CD4-positive, alpha-beta T cell treated with Interleukin-6 for 4 hours (primary cell): ENCODE results near the gene DNM3.

Source experiments
- DNase-seq: peaks from one replicate; pipeline ENCODE4 v3.0.0-alpha.2; 2020; ENCODE audit warnings: mixed read lengths

The DNM3 gene

GRCh38 chr1:171819946-171820345 is 21.4 kb upstream of the DNM3 start:
- no peak for DNase-seq

- no peak for DNase-seq
Observed at GRCh38 chr1:171826973-171827372, 14.3 kb upstream of the DNM3 start.

GRCh38 chr1:171828794-171829193 is 12.5 kb upstream of the DNM3 start:
- no peak for DNase-seq

GRCh38 chr1:171833091-171833825 is 8.0 kb upstream of the DNM3 start:
- DNase-seq, result no peak

GRCh38 chr1:171834821-171835220 is 6.5 kb upstream of the DNM3 start:
- DNase-seq, result no peak

- DNase-seq, result no peak
Observed at GRCh38 chr1:171835891-171836290, 5.4 kb upstream of the DNM3 start.

- DNase-seq, result peak; percentile 44
Observed at GRCh38 chr1:171841931-171842761, 848 bp downstream of the DNM3 start.

- no peak for DNase-seq
Observed at GRCh38 chr1:171844381-171844780, 3.1 kb downstream of the DNM3 start.

GRCh38 chr1:171845998-171846397 is 4.7 kb downstream of the DNM3 start:
- no peak for DNase-seq

GRCh38 chr1:171849245-171849898 is 8.1 kb downstream of the DNM3 start:
- DNase-seq, result no peak

- peak; percentile 6 for DNase-seq
Observed at GRCh38 chr1:171850651-171851350, 9.5 kb downstream of the DNM3 start.

- DNase-seq, result no peak
Observed at GRCh38 chr1:171852272-171852671, 11.0 kb downstream of the DNM3 start.

GRCh38 chr1:171855381-171855780 is 14.1 kb downstream of the DNM3 start:
- DNase-seq, result no peak

- no peak for DNase-seq
Observed at GRCh38 chr1:171858696-171859095, 17.4 kb downstream of the DNM3 start.

- DNase-seq, result no peak
Observed at GRCh38 chr1:171860696-171861095, 19.4 kb downstream of the DNM3 start.

GRCh38 chr1:171863531-171863930 is 22.2 kb downstream of the DNM3 start:
- no peak for DNase-seq

- no peak for DNase-seq
Observed at GRCh38 chr1:171864308-171864707, 23.0 kb downstream of the DNM3 start.

- no peak for DNase-seq
Observed at GRCh38 chr1:171865106-171865505, 23.8 kb downstream of the DNM3 start.

GRCh38 chr1:171867236-171867635 is 25.9 kb downstream of the DNM3 start:
- DNase-seq, result no peak

GRCh38 chr1:171868217-171868803 is 27.0 kb downstream of the DNM3 start:
- DNase-seq, result no peak

- no peak for DNase-seq
Observed at GRCh38 chr1:171869097-171869496, 27.8 kb downstream of the DNM3 start.

- no peak for DNase-seq
Observed at GRCh38 chr1:171871848-171872247, 30.6 kb downstream of the DNM3 start.

- DNase-seq, result no peak
Observed at GRCh38 chr1:171872430-171872829, 31.1 kb downstream of the DNM3 start.
